GM12873 (cell line): Measurements from ENCODE around the gene FKBP14.

Source experiments
- CTCF ChIP-seq: IDR thresholded peaks from 2 replicates; pipeline ENCODE4 v1.5.1; 2012; ENCODE audit warnings: low read depth, mild to moderate bottlenecking, moderate library complexity, low read length, control low read depth; ENCODE audit not compliant: insufficient read depth; ENCODE audit errors: missing control alignments

Gene FKBP14

GRCh38 chr7:30023524-30023923, 3.0 kb downstream of the FKBP14 start:
- no peak for TF ChIP-seq CTCF

- TF ChIP-seq CTCF: no peak
Measured at GRCh38 chr7:30022991-30023390, 3.5 kb downstream of the FKBP14 start.

- no peak for TF ChIP-seq CTCF
Measured at GRCh38 chr7:30020535-30020934, 6.0 kb downstream of the FKBP14 start.

- TF ChIP-seq CTCF: no peak
Measured at GRCh38 chr7:30019960-30020359, 6.5 kb downstream of the FKBP14 start.

GRCh38 chr7:30019387-30019786, 7.1 kb downstream of the FKBP14 start:
- TF ChIP-seq CTCF: no peak

GRCh38 chr7:30018451-30018850, 8.1 kb downstream of the FKBP14 start:
- TF ChIP-seq CTCF: no peak

- no peak for TF ChIP-seq CTCF
Measured at GRCh38 chr7:30012757-30013156, 13.7 kb downstream of the FKBP14 start.
